Astrocyte (in vitro differentiated cells and primary cell): ENCODE measurements around the gene ENKD1. TPM values are rescaled to one million over a fixed set of nuclear protein-coding genes. Genes with fewer than 3 reads are reported as not detected.
A peak's percentile ranks its signal among the peaks of the same experiment; 100 is the strongest.

Source experiments
- DNase-seq: peaks from one replicate; pipeline ENCODE4 v3.0.0-alpha.2; 2010; ENCODE audit warnings: low read depth
- FAIRE-seq: peaks from 2 replicates; lab custom pipeline; 2011; peaks lifted over from hg19 to GRCh38; lab: Jason Lieb, UNC
- H2AFZ ChIP-seq: 2 replicates; pipeline ENCODE4 v1.6.0; 2012; ENCODE audit warnings: low read depth, low read length, inconsistent platforms
- H3K27ac ChIP-seq: 2 replicates; pipeline ENCODE4 v1.5.1; 2011; ENCODE audit warnings: low read depth, low read length, inconsistent platforms
- H3K27me3 ChIP-seq: 2 replicates; pipeline ENCODE4 v1.6.0; 2011; ENCODE audit warnings: low read length, inconsistent platforms; ENCODE audit not compliant: insufficient read depth
- H3K36me3 ChIP-seq: 2 replicates; pipeline ENCODE4 v1.5.1; 2011; ENCODE audit warnings: low read length, inconsistent platforms; ENCODE audit not compliant: insufficient read depth
- H3K4me1 ChIP-seq: 2 replicates; pipeline ENCODE4 v1.5.1; 2011; ENCODE audit warnings: low read length, inconsistent platforms; ENCODE audit not compliant: insufficient read depth
- H3K4me2 ChIP-seq: 2 replicates; pipeline ENCODE4 v1.6.0; 2012; ENCODE audit warnings: low read length, inconsistent platforms
- H3K4me3 ChIP-seq: 2 replicates; pipeline ENCODE4 v1.5.1; 2011; ENCODE audit warnings: low read depth, mild to moderate bottlenecking, low read length, inconsistent platforms; ENCODE audit not compliant: insufficient read depth
- H3K79me2 ChIP-seq: 2 replicates; pipeline ENCODE4 v1.6.0; 2012; ENCODE audit warnings: mild to moderate bottlenecking, low read length, inconsistent platforms; ENCODE audit not compliant: insufficient read depth
- H3K9ac ChIP-seq: 2 replicates; pipeline ENCODE4 v1.6.0; 2012; ENCODE audit warnings: mild to moderate bottlenecking, low read length, inconsistent platforms
- H3K9me3 ChIP-seq: 2 replicates; pipeline ENCODE4 v1.5.1; 2012; ENCODE audit warnings: low read depth, mild to moderate bottlenecking, low read length, inconsistent platforms; ENCODE audit not compliant: insufficient read depth
- H4K20me1 ChIP-seq: 2 replicates; pipeline ENCODE4 v1.6.0; 2012; ENCODE audit warnings: low read length, inconsistent platforms; ENCODE audit not compliant: insufficient read depth
- H3K27ac Mint-ChIP-seq: one replicate; pipeline ENCODE4 v1.8.0; 2021; ENCODE audit warnings: mild to moderate bottlenecking, mixed read lengths; ENCODE audit not compliant: unreplicated experiment
- H3K27me3 Mint-ChIP-seq: one replicate; pipeline ENCODE4 v1.8.0; 2021; ENCODE audit warnings: low read depth, mixed read lengths; ENCODE audit not compliant: unreplicated experiment
- H3K36me3 Mint-ChIP-seq: one replicate; pipeline ENCODE4 v1.8.0; 2021; ENCODE audit warnings: low read depth, mixed read lengths; ENCODE audit not compliant: unreplicated experiment
- H3K4me1 Mint-ChIP-seq: one replicate; pipeline ENCODE4 v1.8.0; 2021; ENCODE audit warnings: low read depth, mixed read lengths; ENCODE audit not compliant: unreplicated experiment
- H3K4me3 Mint-ChIP-seq: one replicate; pipeline ENCODE4 v1.8.0; 2021; ENCODE audit warnings: mild to moderate bottlenecking, moderate library complexity, mixed read lengths; ENCODE audit not compliant: unreplicated experiment
- H3K9me3 Mint-ChIP-seq: one replicate; pipeline ENCODE4 v1.8.0; 2021; ENCODE audit warnings: mild to moderate bottlenecking, mixed read lengths; ENCODE audit not compliant: unreplicated experiment
- CTCF ChIP-seq: IDR thresholded peaks from 2 replicates; pipeline ENCODE4 v1.5.1; 2011; ENCODE audit warnings: low read depth, mild to moderate bottlenecking, inconsistent platforms, low read length, moderate library complexity; ENCODE audit not compliant: insufficient read depth
- EZH2 ChIP-seq: IDR thresholded peaks from 2 replicates; pipeline ENCODE4 v1.6.1; 2012; ENCODE audit warnings: mild to moderate bottlenecking, low read length, inconsistent platforms; ENCODE audit not compliant: insufficient read depth
- total RNA-seq: library from RNA; stranded (reverse); gene quantifications from 2 replicates; pipeline ENCODE4 v1.2.1, GENCODE V29; 2021

The ENKD1 gene
- total RNA-seq, 1 donor from 2014 or later, result 8.5 TPM

- Mint-ChIP-seq H3K9me3 (no peaks in the 10 kb centered on the region), H3K27me3 (peaks cover 6% of the 10 kb centered on the region), H3K4me1 (peaks cover 4% of the 10 kb centered on the region), H3K36me3 (peaks cover 6% of the 10 kb centered on the region), H3K4me3 (no peak overlapping the region), H3K27ac (no peak overlapping the region)
- H3K4me1 ChIP-seq, result peaks cover 29% of the 10 kb centered on the region
- H2AFZ ChIP-seq, result no peak overlapping the region
- FAIRE-seq, result no peak
- TF ChIP-seq EZH2 (no peak), CTCF (no peak)
- no peak overlapping the region for H3K4me3 ChIP-seq
- peaks cover 16% of the 10 kb centered on the region for H4K20me1 ChIP-seq
- no peak overlapping the region for H3K9ac ChIP-seq
- H3K4me2 ChIP-seq, result no peak overlapping the region
- H3K27ac ChIP-seq, result no peak overlapping the region
- no peaks in the 10 kb centered on the region for H3K27me3 ChIP-seq
- no peaks in the 10 kb centered on the region for H3K9me3 ChIP-seq
- peaks cover 10% of the 10 kb centered on the region for H3K79me2 ChIP-seq
- no peak for DNase-seq
- H3K36me3 ChIP-seq, result peaks cover 2% of the 10 kb centered on the region
Measured at GRCh38 chr16:67663877-67664222, 2.7 kb downstream of the ENKD1 start.

GRCh38 chr16:67663151-67663876 lies 3.2 kb downstream of the ENKD1 start:
- Mint-ChIP-seq H3K9me3 (no peaks in the 10 kb centered on the region), H3K27ac (no peak overlapping the region), H3K27me3 (peaks cover 6% of the 10 kb centered on the region), H3K4me3 (no peak overlapping the region), H3K4me1 (peaks cover 4% of the 10 kb centered on the region), H3K36me3 (peaks cover 4% of the 10 kb centered on the region)
- Histone ChIP-seq H3K4me1 (peaks cover 29% of the 10 kb centered on the region), H4K20me1 (peaks cover 22% of the 10 kb centered on the region), H3K27me3 (no peaks in the 10 kb centered on the region), H3K79me2 (peaks cover 14% of the 10 kb centered on the region), H3K4me3 (no peak overlapping the region), H3K9ac (no peak overlapping the region), H3K36me3 (peaks cover 2% of the 10 kb centered on the region), H2AFZ (no peak overlapping the region), H3K27ac (no peak overlapping the region), H3K4me2 (no peak overlapping the region), H3K9me3 (no peaks in the 10 kb centered on the region)
- FAIRE-seq (no peak), DNase-seq (no peak)
- TF ChIP-seq EZH2, result no peak
- TF ChIP-seq CTCF, result peak; percentile 15

- Histone ChIP-seq H2AFZ (no peak overlapping the region), H3K4me3 (no peak overlapping the region), H3K4me1 (peaks cover 23% of the 10 kb centered on the region), H3K27me3 (no peaks in the 10 kb centered on the region), H3K9ac (no peak overlapping the region), H3K36me3 (peaks cover 2% of the 10 kb centered on the region), H3K9me3 (no peaks in the 10 kb centered on the region), H3K79me2 (peaks cover 14% of the 10 kb centered on the region), H3K4me2 (no peak overlapping the region), H3K27ac (no peak overlapping the region), H4K20me1 (peaks cover 22% of the 10 kb centered on the region)
- peaks cover 4% of the 10 kb centered on the region for H3K36me3 Mint-ChIP-seq
- no peaks in the 10 kb centered on the region for H3K9me3 Mint-ChIP-seq
- H3K27me3 Mint-ChIP-seq, result peaks cover 6% of the 10 kb centered on the region
- no peak overlapping the region for H3K4me3 Mint-ChIP-seq
- no peak overlapping the region for H3K27ac Mint-ChIP-seq
- DNase-seq (no peak), FAIRE-seq (no peak)
- TF ChIP-seq EZH2, result no peak
- no peak for TF ChIP-seq CTCF
- H3K4me1 Mint-ChIP-seq, result peaks cover 4% of the 10 kb centered on the region
Measured at GRCh38 chr16:67662653-67663010, 3.9 kb downstream of the ENKD1 start.
